Stimulated activated CD4-positive, alpha-beta T cell treated with anti-CD3 and anti-CD28 coated beads, TNF-alpha, amount 100 ng/mL, for 4 hours (primary cell): Measurements from ENCODE around the gene NAGS.
"Not testable (repeated sequence)": the region's sequence is repeated elsewhere in the genome, so short reads cannot be mapped to it uniquely, and the experiment has no call there.

ENCODE experiments used
- DNase-seq, 3 experiments: peaks; one replicate each; pipeline ENCODE4 v3.0.0-alpha.2; 2020; ENCODE audit warnings: low read depth in 3 of 3

The NAGS gene

DNA sequence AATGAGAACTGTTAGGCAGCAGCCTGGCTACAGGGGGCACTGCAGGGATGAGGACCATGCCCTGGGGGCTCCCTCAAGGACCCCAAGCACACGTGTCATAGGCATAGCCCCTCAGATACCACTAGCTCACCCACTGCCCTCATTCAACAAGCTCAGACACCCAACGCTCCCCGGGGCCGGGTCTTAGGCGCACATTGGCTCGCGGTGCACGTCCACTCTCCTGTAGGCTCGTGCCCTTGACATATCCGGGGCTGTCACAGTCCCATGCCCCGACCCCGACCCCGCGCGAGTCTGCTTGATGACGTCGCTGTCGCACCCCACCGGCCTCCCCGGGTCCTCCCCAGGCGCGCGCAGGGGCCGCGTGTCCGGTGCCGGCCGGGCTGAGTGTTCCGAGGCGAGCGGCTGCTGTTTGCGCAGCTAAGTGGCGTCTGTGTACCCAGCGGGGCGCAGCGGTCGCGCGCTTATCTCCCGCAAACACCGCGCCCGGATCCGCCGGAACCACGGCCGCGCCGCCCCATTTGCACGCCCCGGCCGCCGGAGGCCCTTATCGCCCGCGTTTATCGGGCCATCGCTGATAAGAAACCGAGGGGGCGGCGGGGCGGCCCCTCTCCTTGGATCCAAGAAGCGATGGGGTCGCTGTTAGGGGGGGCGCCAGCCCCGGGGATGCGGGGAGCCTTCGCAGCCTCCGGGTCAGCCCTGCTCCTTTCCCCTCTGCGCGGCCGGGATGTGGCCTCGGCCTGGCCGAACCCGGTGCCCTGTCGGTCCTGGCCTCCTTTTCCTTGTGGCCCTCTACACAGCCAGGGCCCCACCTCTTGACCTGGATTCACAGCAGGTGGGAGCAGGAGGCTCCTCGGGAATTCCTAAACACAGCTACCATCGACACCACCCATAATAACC is 20.7 kb upstream of the NAGS start:
- DNase-seq: no peak

DNA sequence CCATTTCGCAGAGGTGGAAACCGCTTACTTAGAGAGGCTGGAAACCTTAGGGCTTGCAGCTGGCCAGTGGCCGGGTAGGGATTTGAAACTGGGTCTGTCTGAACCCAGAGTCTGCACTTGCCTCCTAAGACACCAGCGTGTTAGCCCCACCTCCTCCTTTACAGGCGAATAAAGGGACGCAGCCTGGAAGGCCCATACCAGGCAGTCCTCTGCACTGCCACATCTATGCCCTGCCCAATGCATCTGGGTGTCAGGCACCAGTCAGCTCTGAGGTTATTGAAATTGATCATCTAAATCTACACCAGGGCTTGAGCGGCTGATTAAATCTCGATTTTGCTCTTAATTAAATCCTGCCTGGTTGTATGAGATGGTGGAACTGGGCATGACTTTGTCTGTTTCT is 19.9 kb upstream of the NAGS start:
- no peak for DNase-seq

GRCh38 chr17:43986225-43986981 is 18.0 kb upstream of the NAGS start:
- no peak for DNase-seq

DNA sequence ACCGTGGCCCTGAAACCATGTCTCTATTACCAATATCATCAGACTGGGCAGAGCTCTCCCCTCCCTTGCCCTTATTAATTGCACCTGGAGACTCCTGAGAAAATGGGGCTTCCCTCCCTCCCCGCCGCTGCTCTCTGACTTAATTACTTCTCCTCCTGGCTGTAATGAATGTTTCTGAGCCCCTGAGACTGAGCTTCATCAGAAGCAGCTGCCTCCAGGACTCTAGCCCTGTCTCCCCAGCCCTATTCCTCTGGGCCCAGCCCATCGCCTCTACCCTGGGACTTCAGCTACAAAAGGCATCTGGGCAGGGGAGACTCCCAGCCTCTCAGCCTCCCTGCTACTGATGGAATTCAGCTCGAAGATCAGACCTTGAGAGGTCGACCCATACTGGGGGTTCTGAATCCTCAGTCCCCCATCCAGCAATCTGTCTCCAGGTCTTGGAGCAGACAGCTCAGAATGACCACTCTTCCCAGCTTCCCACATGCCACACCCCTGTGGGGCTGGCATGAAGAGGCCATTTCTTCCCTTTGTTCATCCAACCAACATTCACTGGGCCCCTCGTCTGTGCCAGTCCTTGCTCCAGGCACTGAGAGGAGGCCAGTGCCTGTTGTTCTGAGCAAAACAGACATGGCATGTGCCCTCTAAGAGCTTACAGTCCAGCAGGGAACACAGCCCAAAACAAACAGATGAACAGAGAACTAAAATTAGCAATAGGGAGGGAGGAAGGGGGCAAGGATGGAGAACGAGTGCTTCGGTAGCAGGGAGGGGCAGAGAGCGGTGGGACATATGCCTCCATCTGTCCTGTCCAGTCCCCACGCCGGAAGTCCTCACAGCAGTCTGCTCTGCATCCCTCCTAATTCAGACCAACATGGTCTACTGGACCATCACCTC is 17.0 kb upstream of the NAGS start:
- no peak for DNase-seq

DNA sequence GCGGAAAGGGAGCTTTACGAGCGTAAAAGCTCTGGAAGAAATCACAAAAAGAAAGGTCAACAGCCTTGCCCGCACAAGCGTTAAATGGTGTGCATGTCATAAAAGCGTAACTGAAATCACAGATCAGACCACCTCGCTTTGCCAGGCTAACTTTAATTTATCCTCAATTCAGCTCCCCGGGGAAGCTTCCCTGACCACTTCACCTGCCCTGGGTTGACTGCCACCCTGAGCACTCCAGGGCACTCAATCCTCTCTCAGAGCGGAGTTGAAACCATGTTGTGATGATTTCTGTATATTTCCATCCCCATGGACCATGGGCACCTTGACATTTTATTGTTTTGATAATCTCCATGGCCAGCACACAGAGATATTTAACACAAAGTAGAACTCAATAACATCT is 16.1 kb upstream of the NAGS start:
- no peak for DNase-seq

DNA sequence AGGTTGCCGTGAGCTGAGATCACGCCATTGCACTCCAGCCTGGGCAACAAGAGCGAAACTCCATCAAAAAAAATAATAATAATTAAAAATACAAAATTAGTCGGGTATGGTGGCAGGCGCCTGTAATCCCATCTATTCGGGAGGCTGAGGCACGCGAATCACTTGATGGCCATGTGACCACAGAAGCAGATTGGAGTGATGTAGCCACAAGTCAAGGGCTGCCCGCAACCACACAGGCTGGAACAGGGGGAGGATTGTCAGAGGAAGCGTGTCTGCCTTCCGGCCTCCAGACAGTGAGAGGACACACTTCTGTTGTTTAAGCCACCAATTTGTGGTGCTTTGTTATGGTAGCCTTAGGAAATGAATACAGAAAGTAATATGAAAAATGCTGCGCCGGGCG is 11.8 kb upstream of the NAGS start:
- no peak for DNase-seq

DNA sequence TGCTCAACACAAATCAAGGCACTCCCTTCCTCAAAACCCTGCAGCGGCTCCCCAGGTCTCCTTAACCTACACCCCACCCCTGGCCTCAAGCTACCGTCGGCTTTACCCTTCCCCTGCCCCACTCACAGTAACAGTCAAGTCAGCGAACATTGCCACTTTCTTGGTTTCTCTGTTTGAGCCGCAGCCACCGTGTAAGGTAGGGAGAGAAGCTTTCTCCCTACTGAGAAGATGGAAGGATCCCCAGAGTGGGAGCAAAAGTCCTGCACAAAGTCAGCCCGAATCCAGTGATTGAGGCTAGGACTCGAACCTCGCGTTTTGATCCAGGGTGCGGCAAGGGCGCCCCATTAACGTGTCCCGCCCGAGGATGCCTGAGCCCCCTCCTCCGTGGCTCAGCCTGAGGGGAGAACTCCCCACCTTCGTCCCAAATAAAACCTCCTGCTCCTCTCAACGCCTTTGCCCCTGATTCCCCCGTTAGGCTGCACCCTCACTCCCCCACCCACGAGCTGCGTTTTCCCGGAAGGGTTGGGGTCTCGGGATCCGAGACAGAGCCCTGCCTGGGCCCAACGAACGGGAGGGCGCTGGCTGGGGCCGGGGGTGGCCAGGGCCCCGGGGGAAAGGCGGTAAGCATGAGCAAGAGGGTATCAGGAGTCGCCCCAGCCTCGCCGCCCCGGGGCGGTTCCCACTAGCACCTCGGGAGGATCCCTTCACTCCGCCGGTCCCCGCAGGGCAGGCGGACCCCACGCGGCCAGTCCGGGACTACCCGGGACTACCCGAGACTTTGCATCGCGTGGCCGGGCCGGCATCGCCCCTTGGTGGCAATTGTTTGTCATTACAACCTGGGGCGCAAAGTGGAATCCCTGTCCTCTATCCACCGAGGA is 9.9 kb upstream of the NAGS start:
- peak in 2 of 3 experiments; percentile 43 to 48 for DNase-seq

DNA sequence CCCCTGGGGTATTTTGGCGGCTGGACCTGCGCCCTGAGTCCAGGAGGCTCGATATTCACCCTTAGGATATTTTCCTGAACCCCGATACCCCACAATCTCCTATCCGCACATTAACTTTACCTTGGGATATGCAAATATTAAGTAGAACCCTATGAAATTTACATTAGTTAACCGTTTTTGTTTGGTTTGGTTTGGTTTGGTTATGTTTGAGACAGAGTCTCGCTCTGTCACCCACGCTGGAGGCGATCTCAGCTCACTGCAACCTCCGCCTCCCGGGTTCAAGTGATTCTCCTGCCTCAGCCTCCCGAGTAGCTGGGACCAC is 9.3 kb upstream of the NAGS start:
- no peak for DNase-seq

DNA sequence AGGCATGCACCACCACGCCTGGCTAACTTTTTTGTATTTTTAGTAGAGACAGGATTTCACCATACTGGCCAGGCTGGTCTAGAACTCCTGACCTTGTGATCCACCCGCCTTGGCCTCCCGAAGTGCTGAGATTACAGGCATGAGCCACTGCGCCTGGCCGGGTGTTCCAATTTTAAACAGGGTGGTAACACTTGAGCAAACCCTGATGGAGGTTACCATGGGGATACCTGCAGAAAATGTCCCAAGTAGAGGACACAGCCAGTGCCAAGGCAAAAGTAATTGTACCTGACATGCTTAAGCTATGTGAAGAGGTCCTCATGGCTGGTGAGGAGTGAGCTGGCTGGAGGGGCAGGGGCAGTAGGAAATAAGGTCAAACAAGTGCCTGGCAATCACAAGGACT is 7.2 kb upstream of the NAGS start:
- DNase-seq: not testable (repeated sequence)

DNA sequence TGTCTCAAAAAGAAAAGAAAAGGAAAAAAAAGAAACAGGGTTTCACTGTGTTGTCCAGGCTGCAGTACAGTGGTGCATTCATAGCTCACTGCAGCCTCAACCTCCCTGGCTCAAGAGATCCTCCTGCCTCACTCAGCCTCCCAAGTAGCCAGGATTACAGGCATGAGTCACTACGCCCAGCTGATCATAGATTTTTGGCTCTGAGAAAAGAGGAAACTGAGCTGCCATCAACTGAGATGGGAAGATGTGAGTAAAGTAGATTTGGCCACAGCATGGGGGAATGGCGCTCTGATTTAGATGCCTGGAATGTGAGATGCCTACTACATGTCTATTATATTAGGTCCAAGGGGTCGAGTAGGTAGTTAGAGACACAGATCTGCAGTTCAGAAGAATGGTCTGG is 5.9 kb upstream of the NAGS start:
- no peak for DNase-seq

DNA sequence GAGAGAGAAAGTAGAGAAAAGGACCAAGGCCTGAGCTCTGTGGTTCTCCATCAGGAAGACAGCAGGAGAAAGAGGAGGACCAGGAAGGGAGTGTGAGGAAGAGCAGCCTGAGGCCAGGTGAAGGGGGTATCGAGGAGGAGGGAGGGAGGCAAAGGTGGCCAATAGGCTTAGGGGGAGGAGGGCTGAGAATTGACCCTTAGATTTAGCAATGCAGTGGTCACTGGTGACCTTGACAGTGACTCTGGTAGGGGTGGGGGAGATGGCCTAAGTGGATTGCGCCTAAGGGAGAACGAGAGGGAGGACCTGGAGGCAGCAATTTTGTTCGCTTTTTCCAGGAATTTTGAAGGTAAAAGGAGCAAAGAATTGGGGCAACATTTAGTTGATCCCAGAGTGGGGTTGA is 5.4 kb upstream of the NAGS start:
- no peak for DNase-seq

DNA sequence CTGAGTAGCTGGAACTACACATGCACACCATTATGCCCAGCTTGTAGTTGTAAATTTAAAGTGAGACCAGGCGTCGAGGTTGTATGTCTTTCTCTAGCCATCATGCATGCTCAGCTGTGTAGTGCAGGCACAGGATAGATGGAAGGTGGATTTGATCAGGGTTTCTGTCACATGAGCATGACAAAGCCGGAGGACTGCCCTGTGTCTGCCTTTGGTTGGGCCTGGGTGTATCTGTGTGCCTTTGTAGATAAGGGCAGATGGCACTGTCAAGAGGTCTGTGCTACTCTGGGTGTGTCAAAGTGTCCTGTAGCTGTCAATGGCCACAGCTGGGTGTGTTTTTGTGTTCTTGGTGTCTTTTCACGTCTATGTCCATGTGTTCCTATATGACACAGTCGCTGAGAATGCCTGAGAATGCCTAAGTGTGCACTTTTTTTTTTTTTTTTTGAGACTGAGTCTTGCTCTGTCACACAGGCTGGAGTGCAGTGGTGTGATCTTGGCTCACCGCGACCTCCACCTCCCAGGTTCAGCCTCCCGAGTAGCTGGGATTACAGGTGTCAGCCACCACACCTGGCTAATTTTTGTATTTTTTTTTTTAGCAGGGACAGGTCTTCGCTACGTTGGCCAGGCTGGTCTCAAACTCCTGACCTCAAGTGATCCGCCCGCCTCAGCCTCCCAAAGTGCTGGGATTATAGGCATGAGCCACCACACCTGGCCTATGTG is 4.1 kb upstream of the NAGS start:
- no peak for DNase-seq

GRCh38 chr17:44000871-44001460 is 3.5 kb upstream of the NAGS start:
- no peak for DNase-seq

DNA sequence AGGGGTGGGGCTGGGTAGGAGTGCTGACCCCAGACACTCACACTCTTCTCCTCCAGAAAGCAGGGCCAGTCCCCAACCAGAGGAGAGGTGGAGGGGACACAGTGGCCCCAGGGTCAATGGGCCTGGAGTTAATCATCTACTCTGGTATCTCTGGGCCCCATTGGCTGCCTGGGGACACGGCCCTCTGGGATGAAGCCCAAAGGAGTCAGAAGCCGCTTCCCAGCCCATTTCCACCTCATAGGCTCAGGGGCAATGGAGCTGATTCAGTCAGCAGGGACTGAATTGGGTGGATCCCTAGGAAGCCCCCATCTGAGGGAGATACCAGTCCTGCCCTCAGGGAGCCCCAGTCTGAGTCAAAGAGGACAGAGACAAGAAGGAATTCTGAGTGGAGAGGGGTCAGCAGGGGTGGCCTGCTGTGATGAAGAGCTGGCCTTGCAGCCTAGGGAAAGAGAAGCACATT is 2.9 kb upstream of the NAGS start:
- no peak for DNase-seq

DNA sequence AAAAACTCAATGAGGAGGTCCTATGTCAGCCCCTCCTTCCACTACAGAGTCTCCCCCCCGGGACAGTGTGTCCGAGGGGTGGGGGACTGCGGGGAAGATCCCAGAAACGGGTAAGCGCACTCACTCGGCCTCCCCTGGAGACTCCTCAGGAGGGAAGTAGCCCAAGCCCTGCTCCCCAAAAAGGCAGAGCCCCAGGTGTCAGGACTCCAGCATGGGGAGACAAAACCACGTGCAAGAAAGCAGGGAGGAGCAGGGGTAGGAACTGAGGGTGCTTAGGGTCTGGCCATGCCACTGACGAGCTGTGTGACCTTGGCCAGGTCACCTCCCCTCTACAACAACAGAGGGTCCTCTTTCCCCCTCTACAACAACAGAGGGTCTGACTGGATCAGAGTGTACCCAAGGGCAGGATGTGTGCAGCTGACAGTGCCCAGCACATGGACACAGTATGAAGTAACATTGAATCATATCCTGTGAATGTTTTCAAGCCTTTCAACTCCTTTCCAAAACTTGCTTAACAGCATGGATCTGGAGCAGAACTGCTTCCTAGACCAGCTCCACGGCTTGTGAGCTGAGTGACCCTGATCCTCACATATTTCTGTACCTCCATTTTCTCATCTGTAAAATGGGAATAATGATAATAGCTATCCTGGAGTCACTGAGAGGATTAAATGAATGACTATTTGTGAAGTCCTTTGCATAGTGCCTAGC is 2.1 kb upstream of the NAGS start:
- DNase-seq: no peak

- DNase-seq: no peak
Measured at GRCh38 chr17:44004761-44005526, 522 bp downstream of the NAGS start.

- no peak for DNase-seq
Measured at GRCh38 chr17:44005527-44006271, 1.3 kb downstream of the NAGS start.

- DNase-seq: no peak
Measured at GRCh38 chr17:44006272-44006597, 1.8 kb downstream of the NAGS start.
